ENCODE results near the gene KTI12.

Gene KTI12

DNA sequence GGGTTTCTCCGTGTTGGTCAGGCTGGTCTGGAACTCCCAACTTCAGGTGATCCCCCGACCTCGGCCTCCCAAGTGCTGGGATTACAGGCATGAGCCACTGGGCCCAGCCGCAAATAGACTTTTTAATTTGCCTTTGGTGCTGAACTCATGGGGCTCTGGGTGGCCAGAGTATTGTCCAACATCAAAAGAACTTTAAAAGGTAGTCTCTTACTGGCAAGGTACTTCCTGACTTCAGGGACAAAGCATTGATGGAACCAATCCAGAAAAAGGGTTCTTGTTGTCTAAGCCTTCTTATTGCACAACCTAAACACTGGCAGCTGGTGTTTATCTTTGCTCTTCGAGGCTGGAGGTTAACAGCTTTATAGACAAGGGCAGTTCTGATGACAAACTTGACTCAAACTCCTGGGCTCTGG lies 3.8 kb upstream of the KTI12 start:
- POLR2A ChIA-PET: interaction anchor here (0.7 kb wide), 1 partner anchor 1086 kb away, joined by 5 read pairs; no protein-coding TSS in a partner anchor
- Histone ChIP-seq H3K36me3 (ENCODE audit: control insufficient read depth in 2 of 2, insufficient read depth in 1 of 2, low read length in 2 of 2) (peaks cover 14 to 40% of the 10 kb centered on the region in 2 experiments; a peak in 2 of 3 replicates), H3K9me3 (ENCODE audit: control insufficient read depth, insufficient read depth, low read depth, low read length) (no peaks in the 10 kb centered on the region), H3K4me3 (ENCODE audit: low read depth, low read length) (no peak overlapping the region), H3K4me1 (ENCODE audit: control insufficient read depth, insufficient read depth, low read length) (no peaks in the 10 kb centered on the region), H3K27ac (ENCODE audit: extremely low read depth, low read depth, low read length) (no peak overlapping the region)
- no peak for TF ChIP-seq BCL11A (tag by site-specific recombination; IDR thresholded peaks at IDR 0.05; ENCODE audit: low read depth)
- TF ChIP-seq ZNF214 (tag by site-specific recombination; IDR thresholded peaks at IDR 0.05; ENCODE audit: borderline replicate concordance): no peak
- peak; percentile 7; the same call in 1 of the 2 replicates for TF ChIP-seq GLIS1 (tag by site-specific recombination; IDR thresholded peaks at IDR 0.05)
- TF ChIP-seq ZNF843 (tag by site-specific recombination; IDR thresholded peaks at IDR 0.05): no peak
- TF ChIP-seq ZSCAN16 (tag by site-specific recombination; IDR thresholded peaks at IDR 0.05): peak; percentile 75
- no peak for TF ChIP-seq ZNF654 (tag by site-specific recombination; IDR thresholded peaks at IDR 0.05; ENCODE audit: low read depth)
- no peak for TF ChIP-seq SP3 (tag by site-specific recombination; IDR thresholded peaks at IDR 0.05)
- CTCF ChIA-PET: interaction anchor here (0.6 kb wide), 1 partner anchor 28 kb away, joined by 3 read pairs; no protein-coding TSS in a partner anchor

- Histone ChIP-seq H3K4me3 (ENCODE audit: low read depth, low read length) (no peak overlapping the region), H3K9me3 (ENCODE audit: control insufficient read depth, insufficient read depth, low read depth, low read length) (no peaks in the 10 kb centered on the region), H3K4me1 (ENCODE audit: control insufficient read depth, insufficient read depth, low read length) (no peaks in the 10 kb centered on the region), H3K27ac (ENCODE audit: extremely low read depth, low read depth, low read length) (no peak overlapping the region), H3K36me3 (ENCODE audit: control insufficient read depth in 2 of 2, insufficient read depth in 1 of 2, low read length in 2 of 2) (peaks cover 0 to 28% of the 10 kb centered on the region in 2 experiments; a peak in 2 of 3 replicates)
- POLR2A ChIA-PET: interaction anchor here (1.3 to 3.3 kb wide), 2 partner anchors 18 to 21 kb away, joined by 4 to 30 read pairs; partner anchors contain the start of genes BTF3L4 and TXNDC12
- CTCF ChIA-PET: no interaction called here
- TF ChIP-seq ZNF514 (tag by site-specific recombination; IDR thresholded peaks at IDR 0.05): no peak
- TF ChIP-seq, protein P1, sequence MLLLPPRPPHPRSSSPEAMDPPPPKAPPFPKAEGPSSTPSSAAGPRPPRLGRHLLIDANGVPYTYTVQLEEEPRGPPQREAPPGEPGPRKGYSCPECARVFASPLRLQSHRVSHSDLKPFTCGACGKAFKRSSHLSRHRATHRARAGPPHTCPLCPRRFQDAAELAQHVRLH (tag by site-specific recombination; IDR thresholded peaks at IDR 0.05): no peak
- peak; percentile 29; the same call in 1 of the 2 replicates for TF ChIP-seq ZNF366 (tag by site-specific recombination; conservative IDR thresholded peaks at IDR 0.05)
These were observed 407 bp upstream of the KTI12 start for GRCh38 chr1:52034050-52034384.

DNA sequence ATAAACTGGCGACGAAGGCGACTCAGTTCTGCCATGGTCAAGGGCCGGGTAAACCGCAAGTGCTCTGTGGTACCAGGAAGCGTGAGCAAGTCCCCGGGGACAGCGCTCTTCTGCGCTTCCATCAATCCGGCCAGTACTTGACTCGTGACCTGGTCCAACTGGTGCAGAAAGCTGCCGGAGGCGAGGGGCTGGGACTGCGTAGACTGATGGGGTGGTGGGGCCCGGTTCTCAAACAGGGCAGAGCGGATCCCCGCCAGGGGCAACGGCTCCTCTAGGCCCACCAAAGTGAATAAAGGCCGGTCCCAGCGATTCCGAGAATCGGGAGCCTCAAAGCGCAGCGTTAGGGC lies 852 bp downstream of the KTI12 start:
- peak overlapping the region; percentile 88 for H3K4me3 ChIP-seq (ENCODE audit: low read depth, low read length)
- H3K36me3 ChIP-seq (ENCODE audit: control insufficient read depth in 2 of 2, insufficient read depth in 1 of 2, low read length in 2 of 2): peaks cover 0 to 19% of the 10 kb centered on the region in 2 experiments; a peak in 2 of 3 replicates
- POLR2A ChIA-PET: interaction anchor here (1.3 to 3.3 kb wide), 2 partner anchors 20 to 23 kb away, joined by 4 to 30 read pairs; partner anchors contain the start of genes BTF3L4 and TXNDC12
- no peaks in the 10 kb centered on the region for H3K4me1 ChIP-seq (ENCODE audit: control insufficient read depth, insufficient read depth, low read length)
- no peaks in the 10 kb centered on the region for H3K9me3 ChIP-seq (ENCODE audit: control insufficient read depth, insufficient read depth, low read depth, low read length)
- H3K27ac ChIP-seq (ENCODE audit: extremely low read depth, low read depth, low read length): peak overlapping the region; percentile 58; the same call in 1 of the 2 replicates
- CTCF ChIA-PET: no interaction called here
- TF ChIP-seq ZFP69B (tag by site-specific recombination; IDR thresholded peaks at IDR 0.05) (peak; percentile 43; the same call in 1 of the 2 replicates), GLIS2 (tag by site-specific recombination; IDR thresholded peaks at IDR 0.05) (no peak), KLF7 (tag by site-specific recombination; IDR thresholded peaks at IDR 0.05; ENCODE audit: borderline replicate concordance) (no peak), ZNF341 (tag by site-specific recombination; IDR thresholded peaks at IDR 0.05; ENCODE audit: low read depth) (peak; percentile 70), ZNF140 (tag by site-specific recombination; IDR thresholded peaks at IDR 0.05) (no peak), BCL11A (tag by site-specific recombination; IDR thresholded peaks at IDR 0.05; ENCODE audit: low read depth) (peak; percentile 88), ZNF600 (tag by site-specific recombination; IDR thresholded peaks at IDR 0.05) (0 out of 2 replicates have a peak, but pooled peaks have one; percentile 20)
- TF ChIP-seq, protein P2, sequence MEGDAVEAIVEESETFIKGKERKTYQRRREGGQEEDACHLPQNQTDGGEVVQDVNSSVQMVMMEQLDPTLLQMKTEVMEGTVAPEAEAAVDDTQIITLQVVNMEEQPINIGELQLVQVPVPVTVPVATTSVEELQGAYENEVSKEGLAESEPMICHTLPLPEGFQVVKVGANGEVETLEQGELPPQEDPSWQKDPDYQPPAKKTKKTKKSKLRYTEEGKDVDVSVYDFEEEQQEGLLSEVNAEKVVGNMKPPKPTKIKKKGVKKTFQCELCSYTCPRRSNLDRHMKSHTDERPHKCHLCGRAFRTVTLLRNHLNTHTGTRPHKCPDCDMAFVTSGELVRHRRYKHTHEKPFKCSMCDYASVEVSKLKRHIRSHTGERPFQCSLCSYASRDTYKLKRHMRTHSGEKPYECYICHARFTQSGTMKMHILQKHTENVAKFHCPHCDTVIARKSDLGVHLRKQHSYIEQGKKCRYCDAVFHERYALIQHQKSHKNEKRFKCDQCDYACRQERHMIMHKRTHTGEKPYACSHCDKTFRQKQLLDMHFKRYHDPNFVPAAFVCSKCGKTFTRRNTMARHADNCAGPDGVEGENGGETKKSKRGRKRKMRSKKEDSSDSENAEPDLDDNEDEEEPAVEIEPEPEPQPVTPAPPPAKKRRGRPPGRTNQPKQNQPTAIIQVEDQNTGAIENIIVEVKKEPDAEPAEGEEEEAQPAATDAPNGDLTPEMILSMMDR (tag by site-specific recombination; IDR thresholded peaks at IDR 0.05): 0 out of 2 replicates have a peak, but pooled peaks have one; percentile 26
- TF ChIP-seq, protein P3, sequence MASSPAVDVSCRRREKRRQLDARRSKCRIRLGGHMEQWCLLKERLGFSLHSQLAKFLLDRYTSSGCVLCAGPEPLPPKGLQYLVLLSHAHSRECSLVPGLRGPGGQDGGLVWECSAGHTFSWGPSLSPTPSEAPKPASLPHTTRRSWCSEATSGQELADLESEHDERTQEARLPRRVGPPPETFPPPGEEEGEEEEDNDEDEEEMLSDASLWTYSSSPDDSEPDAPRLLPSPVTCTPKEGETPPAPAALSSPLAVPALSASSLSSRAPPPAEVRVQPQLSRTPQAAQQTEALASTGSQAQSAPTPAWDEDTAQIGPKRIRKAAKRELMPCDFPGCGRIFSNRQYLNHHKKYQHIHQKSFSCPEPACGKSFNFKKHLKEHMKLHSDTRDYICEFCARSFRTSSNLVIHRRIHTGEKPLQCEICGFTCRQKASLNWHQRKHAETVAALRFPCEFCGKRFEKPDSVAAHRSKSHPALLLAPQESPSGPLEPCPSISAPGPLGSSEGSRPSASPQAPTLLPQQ (tag by site-specific recombination; IDR thresholded peaks at IDR 0.05): 0 out of 2 replicates have a peak, but pooled peaks have one; percentile 29
